ENCODE results near the gene TRIM62.

Gene TRIM62

DNA sequence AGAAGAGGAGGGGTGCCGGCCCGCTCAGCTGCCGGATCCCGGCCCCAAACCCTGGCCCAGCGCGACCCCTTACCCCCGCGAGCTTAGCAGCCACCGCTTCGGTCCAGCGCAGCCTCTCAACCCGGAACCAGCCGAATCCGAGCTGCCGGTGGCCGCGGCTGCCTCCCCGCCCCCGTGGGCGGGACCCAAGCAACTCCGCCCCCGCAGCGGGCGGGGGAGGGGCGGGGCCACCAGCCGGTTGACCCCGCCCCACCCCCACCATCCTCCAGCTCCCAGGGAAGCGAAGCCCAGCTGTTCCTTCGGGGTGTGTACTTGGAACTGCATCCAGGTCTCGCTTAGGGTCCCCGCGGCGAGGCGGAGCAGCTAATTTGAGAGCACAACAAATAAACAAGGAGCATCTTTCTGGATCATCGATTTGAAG, at the start of gene TRIM62:
Gene TRIM62 (minus strand): TSS at position 123 of the 421 bp plus-strand sequence. CDS start 611 bp downstream, outside the sequence.
- peak; percentile 86 for DNase-seq (ENCODE audit: low read depth)
- TF ChIP-seq, protein P1, sequence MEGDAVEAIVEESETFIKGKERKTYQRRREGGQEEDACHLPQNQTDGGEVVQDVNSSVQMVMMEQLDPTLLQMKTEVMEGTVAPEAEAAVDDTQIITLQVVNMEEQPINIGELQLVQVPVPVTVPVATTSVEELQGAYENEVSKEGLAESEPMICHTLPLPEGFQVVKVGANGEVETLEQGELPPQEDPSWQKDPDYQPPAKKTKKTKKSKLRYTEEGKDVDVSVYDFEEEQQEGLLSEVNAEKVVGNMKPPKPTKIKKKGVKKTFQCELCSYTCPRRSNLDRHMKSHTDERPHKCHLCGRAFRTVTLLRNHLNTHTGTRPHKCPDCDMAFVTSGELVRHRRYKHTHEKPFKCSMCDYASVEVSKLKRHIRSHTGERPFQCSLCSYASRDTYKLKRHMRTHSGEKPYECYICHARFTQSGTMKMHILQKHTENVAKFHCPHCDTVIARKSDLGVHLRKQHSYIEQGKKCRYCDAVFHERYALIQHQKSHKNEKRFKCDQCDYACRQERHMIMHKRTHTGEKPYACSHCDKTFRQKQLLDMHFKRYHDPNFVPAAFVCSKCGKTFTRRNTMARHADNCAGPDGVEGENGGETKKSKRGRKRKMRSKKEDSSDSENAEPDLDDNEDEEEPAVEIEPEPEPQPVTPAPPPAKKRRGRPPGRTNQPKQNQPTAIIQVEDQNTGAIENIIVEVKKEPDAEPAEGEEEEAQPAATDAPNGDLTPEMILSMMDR (IDR thresholded peaks at IDR 0.05; ENCODE audit: insufficient read depth, low read depth, low read length, missing control alignments), result no peak

DNA sequence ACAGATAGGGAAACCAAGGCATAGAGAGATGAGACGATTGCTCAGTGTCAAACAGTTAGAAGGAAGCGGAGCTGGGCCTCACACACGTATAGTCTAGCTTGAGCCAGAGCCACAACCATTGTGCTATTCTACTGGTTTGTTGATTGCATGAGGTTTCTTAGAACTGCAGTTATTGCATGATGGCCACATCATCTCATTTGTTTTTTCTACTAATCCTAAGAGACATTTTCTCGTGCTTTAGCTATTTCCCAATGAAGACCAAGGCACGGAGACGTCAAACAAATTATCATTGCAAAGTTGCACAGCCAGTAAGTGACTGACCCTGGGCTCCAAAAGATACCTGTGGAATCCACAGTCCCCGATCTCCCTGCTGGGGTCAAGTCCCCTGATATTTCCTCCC, 49.3 kb upstream of the TRIM62 start:
- no peak overlapping the region for H3K4me3 ChIP-seq (ENCODE audit: low read length)
- TF ChIP-seq, protein P1 (IDR thresholded peaks at IDR 0.05; ENCODE audit: insufficient read depth, low read depth, low read length, missing control alignments), result no peak
- no peak for DNase-seq (ENCODE audit: low read depth)

More for the DNA sequence above, at the start of gene TRIM62:
- H3K4me3 ChIP-seq (ENCODE audit: low read length), result peak within 1 kb of the TSS; percentile 66

DNA sequence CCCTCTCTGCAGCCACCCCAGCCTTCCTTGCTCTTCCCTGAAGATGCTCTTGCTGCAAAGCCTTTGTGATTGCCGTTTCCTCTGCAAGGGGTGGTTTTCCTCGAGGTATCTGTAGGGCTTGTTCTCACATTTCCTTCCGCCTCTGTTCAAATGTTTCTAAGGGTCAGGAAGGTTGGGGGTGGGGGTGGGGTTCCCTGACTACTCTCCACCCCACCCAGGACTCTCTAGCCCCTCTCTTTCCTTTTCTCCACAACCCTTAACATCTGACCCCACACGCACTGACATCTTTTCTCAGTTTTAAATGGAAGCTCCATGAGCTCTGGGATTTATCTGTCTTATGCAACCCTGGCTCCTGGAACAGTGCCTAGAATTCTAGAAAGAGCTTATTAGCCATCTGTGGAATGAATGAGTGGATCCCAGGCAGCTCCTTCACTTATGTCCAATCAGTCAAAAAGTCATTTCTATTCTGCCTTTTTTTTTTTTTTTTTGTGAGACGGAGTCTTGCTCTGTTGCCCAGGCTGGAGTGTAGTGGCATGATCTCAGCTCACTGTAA, 47.2 kb upstream of the TRIM62 start:
- peak; percentile 89 for DNase-seq (ENCODE audit: low read depth)
- TF ChIP-seq, protein P1 (IDR thresholded peaks at IDR 0.05; ENCODE audit: insufficient read depth, low read depth, low read length, missing control alignments), result no peak
- H3K4me3 ChIP-seq (ENCODE audit: low read length), result no peak overlapping the region

DNA sequence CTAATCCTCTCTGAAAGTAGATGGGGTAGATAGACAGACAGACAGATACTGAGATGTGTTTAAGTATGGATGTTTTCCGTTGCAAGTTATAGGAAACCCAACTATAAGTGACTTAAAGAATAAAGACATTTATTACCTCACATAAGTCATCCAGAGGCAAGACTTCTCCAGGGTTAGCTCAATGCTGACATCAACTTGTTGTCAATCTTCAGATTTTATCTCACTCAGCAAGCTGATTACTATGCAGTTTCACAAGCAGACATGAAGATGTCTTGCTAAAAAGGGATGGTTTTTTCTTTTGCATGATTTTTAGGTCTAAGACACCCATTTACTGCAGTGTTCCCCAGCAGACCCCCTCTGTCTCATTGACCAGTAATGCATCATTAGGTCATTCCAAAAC, 43.7 kb upstream of the TRIM62 start:
- DNase-seq (ENCODE audit: low read depth), result no peak
- H3K4me3 ChIP-seq (ENCODE audit: low read length), result no peak overlapping the region
- TF ChIP-seq, protein P1 (IDR thresholded peaks at IDR 0.05; ENCODE audit: insufficient read depth, low read depth, low read length, missing control alignments), result no peak

DNA sequence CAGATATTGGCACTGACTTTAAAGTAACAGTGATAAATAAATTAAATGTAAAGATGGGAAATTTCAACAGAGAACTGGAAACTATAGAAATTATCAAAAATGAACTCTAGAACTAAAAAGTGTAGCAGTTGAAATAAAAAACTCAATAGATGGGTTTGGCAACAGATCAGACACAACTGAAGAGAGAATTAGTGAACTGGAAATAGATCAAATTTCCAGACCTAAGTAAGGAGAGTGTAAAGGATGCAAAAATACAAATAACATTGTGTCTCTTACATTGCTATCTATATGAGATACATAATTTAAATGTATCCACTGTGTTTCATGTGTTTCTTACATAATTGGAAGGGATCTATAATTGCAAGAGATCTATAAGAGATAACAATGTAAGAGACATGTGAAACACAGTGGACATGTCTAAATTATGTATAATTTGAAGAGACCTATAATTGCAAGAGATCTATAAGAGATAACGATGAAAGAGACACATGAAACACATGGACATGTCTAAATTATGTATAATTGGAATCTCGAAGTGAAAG, 42.4 kb upstream of the TRIM62 start:
- TF ChIP-seq, protein P1 (IDR thresholded peaks at IDR 0.05; ENCODE audit: insufficient read depth, low read depth, low read length, missing control alignments), result no peak
- no peak for DNase-seq (ENCODE audit: low read depth)
- H3K4me3 ChIP-seq (ENCODE audit: low read length), result no peak overlapping the region

DNA sequence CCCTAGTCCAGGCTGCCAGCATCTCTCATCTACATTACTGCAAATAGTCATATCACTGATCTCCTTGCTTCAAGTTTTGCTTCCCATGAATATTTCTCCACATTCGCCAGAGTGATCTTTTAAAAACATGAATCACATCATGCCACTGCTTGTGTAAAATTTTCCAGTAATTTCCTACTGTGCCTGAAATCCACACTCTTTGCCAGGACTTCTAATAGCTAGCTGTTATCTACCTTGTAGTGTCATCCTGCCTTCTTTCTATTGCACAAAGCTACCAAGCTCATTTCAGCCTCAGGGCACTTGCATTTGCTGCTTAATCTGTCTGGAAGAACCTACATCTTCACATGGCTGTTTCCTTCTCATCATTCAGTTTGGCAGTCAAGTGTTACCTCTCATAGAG, 40.5 kb upstream of the TRIM62 start:
- TF ChIP-seq, protein P1 (IDR thresholded peaks at IDR 0.05; ENCODE audit: insufficient read depth, low read depth, low read length, missing control alignments), result no peak
- no peak overlapping the region for H3K4me3 ChIP-seq (ENCODE audit: low read length)
- peak; percentile 84 for DNase-seq (ENCODE audit: low read depth)

DNA sequence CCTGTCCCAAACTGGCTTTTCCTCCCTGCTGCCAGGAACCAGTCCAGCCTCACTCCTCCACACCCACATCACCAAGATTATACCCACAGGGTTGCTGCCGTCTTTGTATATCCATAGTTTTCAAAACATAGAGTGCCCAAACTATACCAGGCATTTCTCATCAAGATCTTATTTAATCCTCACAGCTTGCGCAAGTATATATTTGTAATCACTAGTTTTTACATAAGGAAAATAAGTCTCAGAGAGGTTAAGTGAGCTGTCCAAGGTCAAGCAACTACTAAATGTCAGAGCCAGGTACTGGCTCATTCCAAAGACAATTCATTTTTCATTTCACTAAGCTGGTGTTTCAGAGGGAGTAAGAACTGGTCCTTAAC, 39.5 kb upstream of the TRIM62 start:
- DNase-seq (ENCODE audit: low read depth), result no peak
- TF ChIP-seq, protein P1 (IDR thresholded peaks at IDR 0.05; ENCODE audit: insufficient read depth, low read depth, low read length, missing control alignments), result no peak
- H3K4me3 ChIP-seq (ENCODE audit: low read length), result no peak overlapping the region

Data from epithelial cell of esophagus (primary cell).